HAP-1 (cell line): ENCODE measurements around the gene PANK2.
"Not testable (repeated sequence)": the region's sequence is repeated elsewhere in the genome, so short reads cannot be mapped to it uniquely, and the experiment has no call there.

Experiments
- DNase-seq, 2 experiments: peaks; one replicate each; pipeline ENCODE4 v3.0.0-alpha.2; 2016 to 2020; ENCODE audit warnings: low spot score in 2 of 2
- H3K27me3 ChIP-seq: fragments of 250-450 bp; sonication (Bioruptor Pico); 2 replicates; pipeline ENCODE4 v1.5.1; 2020; ENCODE audit warnings: low read depth, mild to moderate bottlenecking, moderate library complexity
- H3K36me3 ChIP-seq: fragments of 250-450 bp; sonication (Bioruptor Pico); replicated peaks from 2 replicates; pipeline ENCODE4 v1.5.1; 2020; ENCODE audit warnings: mild to moderate bottlenecking
- H3K4me1 ChIP-seq: fragments of 250-450 bp; sonication (Bioruptor Pico); 2 replicates; pipeline ENCODE4 v1.5.1; 2020; ENCODE audit warnings: mild to moderate bottlenecking
- H3K4me3 ChIP-seq: fragments of 250-450 bp; sonication (Bioruptor Pico); 2 replicates; pipeline ENCODE4 v1.5.1; 2020; ENCODE audit warnings: mild to moderate bottlenecking, moderate library complexity
- H3K9me3 ChIP-seq: fragments of 250-450 bp; sonication (Bioruptor Pico); 2 replicates; pipeline ENCODE4 v1.5.1; 2020; ENCODE audit warnings: mild to moderate bottlenecking, moderate library complexity
- in situ Hi-C: fragments of 300-500 bp; cut with MboI; formaldehyde crosslinking; loops from 3 replicates; pipeline ENCODE4 v1.14.3; 2020; ENCODE audit warnings: low sequenced_read_pairs, inconsistent platforms, mixed read lengths

The PANK2 gene

DNA sequence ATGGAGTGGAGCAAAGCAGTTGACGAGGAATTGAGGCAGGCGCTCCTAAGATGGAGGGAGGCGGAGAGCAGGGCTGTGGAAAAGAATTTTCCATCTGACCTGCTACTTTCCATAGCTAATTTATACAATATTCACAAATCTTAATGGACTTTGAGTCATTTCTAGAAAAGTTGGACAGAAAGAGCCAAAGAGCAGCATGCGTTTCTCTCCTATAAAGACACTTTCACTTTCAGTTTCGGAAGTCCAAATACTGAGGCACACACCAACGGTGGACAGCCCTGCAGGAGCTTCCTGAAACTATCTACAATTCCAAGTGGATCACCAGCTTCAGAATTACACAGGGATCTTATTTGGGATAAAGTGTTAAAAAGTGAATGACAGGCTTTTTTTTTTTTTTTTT, 43.5 kb downstream of the PANK2 start:
- no peaks in the 10 kb centered on the region for H3K9me3 ChIP-seq
- in situ Hi-C loops, result no loop called here

DNA sequence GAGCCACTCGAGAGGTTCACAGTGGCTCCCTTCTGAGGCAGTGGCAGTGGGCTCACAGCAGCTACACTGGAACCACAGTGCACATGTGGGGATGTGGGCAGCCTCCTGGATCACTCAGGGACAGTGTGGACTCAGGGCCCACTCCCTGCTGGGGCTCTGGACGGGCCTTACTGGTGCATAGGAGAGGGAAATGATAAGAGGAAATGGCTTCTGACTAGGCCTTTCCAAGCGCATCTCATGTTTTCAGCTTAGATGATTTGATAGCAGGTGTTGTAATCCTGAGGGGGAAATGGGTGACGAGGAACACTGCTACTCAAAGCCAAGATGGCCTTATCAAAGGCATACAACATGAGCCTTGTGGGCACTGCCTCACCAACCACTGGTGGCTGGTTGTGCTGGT, 44.0 kb downstream of the PANK2 start:
- in situ Hi-C loops, result no loop called here
- H3K27me3 ChIP-seq, result no peaks in the 10 kb centered on the region
- no peak for DNase-seq
- H3K36me3 ChIP-seq, result no peaks in the 10 kb centered on the region
- no peaks in the 10 kb centered on the region for H3K9me3 ChIP-seq
- H3K4me1 ChIP-seq, result no peaks in the 10 kb centered on the region
- H3K4me3 ChIP-seq, result no peak overlapping the region

More for the DNA sequence above, 43.5 kb downstream of the PANK2 start:
- no peaks in the 10 kb centered on the region for H3K27me3 ChIP-seq
- no peaks in the 10 kb centered on the region for H3K4me1 ChIP-seq
- H3K4me3 ChIP-seq, result no peak overlapping the region
- no peaks in the 10 kb centered on the region for H3K36me3 ChIP-seq
- no peak for DNase-seq

DNA sequence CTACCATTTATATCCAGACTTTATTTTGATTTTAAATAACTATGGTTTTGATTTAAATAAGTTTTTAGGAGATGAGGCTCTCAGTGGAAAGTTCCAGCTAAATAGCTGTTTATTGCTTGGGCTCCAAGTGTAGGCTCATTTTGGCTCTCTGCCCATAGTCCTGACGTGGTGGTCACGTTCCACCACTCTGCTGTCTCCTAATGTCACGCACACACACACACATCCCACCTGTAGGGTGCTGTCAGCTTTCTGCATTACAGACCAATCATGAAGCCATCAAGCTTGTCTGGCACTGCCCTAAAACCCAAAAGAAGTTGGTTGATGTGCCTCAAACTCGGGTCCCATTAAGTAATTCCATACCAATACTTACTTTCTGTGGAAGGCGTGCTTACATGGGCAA, 45.4 kb downstream of the PANK2 start:
- DNase-seq, result no peak
- H3K27me3 ChIP-seq, result no peaks in the 10 kb centered on the region
- no peaks in the 10 kb centered on the region for H3K9me3 ChIP-seq
- in situ Hi-C loops, result no loop called here
- no peaks in the 10 kb centered on the region for H3K36me3 ChIP-seq
- H3K4me1 ChIP-seq, result no peaks in the 10 kb centered on the region
- H3K4me3 ChIP-seq, result no peak overlapping the region

DNA sequence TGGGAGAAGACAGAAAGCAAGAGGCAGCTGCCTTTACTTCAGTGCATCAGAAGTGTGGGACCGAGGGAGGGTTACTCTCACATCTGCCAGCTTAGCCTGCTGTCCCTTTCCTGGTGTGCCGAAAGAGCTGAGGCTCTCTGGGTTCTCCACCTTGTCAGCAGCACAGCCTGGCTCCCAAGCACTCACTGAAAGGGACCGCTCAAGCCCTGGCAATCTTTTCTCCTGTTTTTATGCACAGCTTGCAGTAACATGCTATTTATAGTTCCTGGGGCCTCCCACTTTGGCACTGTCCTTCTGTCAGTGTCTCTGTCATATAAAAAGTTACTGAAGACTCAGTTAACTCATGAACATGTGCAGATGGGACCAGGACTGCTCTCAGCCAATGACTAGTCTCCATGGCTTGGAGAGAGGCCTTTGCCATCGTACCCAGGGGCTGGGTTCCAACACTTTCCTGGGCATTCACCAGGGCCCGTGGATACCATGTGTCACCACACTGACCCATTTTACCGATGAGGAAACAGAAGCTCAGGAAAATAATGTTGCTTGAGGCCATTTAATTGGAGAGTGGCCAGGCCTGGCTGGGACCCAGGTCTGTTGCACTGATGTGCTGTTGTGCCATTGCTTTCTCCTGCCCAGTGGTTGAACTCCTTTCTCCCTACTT, 46.2 kb downstream of the PANK2 start:
- in situ Hi-C loops, result no loop called here
- no peaks in the 10 kb centered on the region for H3K4me1 ChIP-seq
- no peak for DNase-seq
- H3K27me3 ChIP-seq, result no peaks in the 10 kb centered on the region
- H3K4me3 ChIP-seq, result no peak overlapping the region
- H3K9me3 ChIP-seq, result no peaks in the 10 kb centered on the region
- H3K36me3 ChIP-seq, result no peaks in the 10 kb centered on the region

DNA sequence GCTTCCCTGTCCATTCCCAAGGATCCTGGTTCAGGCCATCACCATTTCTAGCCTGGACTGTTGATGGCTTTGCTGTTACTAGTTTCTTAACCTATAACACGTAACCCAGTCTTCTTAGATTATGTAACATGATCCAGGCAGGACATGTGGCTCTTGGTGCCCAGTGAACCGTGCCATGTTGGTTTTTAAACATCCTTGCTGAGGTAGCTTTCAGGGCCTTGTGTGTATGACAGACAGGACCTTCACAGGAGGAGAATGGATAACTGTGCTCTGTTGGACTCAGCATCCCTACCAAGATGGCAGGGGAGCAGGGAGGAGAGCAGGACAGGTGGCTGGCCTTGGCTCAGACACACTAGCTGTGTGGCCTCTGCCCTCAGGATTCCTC, 46.8 kb downstream of the PANK2 start:
- no peaks in the 10 kb centered on the region for H3K4me1 ChIP-seq
- no peaks in the 10 kb centered on the region for H3K27me3 ChIP-seq
- in situ Hi-C loops, result no loop called here
- H3K4me3 ChIP-seq, result no peak overlapping the region
- H3K9me3 ChIP-seq, result no peaks in the 10 kb centered on the region
- DNase-seq, result no peak
- H3K36me3 ChIP-seq, result no peaks in the 10 kb centered on the region

- in situ Hi-C loops, result no loop called here
- Histone ChIP-seq H3K27me3 (no peaks in the 10 kb centered on the region), H3K9me3 (no peaks in the 10 kb centered on the region), H3K4me1 (no peaks in the 10 kb centered on the region), H3K36me3 (no peaks in the 10 kb centered on the region), H3K4me3 (no peak overlapping the region)
- DNase-seq, result no peak
Measured at GRCh38 chr20:3937618-3938017, 48.4 kb downstream of the PANK2 start.

- in situ Hi-C loops, result no loop called here
- DNase-seq, result no peak
- Histone ChIP-seq H3K4me1 (no peaks in the 10 kb centered on the region), H3K27me3 (no peaks in the 10 kb centered on the region), H3K4me3 (no peak overlapping the region), H3K9me3 (no peaks in the 10 kb centered on the region), H3K36me3 (no peaks in the 10 kb centered on the region)
Measured at GRCh38 chr20:3940905-3941304, 51.7 kb downstream of the PANK2 start.

DNA sequence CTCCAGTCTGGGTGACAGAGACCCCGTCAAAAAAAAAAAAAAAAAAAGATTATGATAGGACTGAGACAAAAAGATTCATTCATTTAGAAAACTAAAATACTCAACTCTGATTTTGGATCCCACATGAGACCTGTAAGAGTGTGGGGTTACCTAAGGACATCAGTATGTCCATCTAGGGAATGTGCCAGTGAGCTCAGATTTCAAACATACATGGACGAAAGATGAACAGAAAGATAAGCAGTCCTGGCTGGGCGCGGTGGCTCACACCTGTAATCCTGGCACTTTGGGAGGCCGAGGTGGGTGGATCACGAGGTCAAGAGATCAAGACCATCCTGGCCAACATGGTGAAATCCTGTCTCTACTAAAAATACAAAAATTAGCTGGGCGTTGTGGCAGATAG, 57.5 kb downstream of the PANK2 start:
- DNase-seq, in situ Hi-C loops, H3K27me3 ChIP-seq, H3K36me3 ChIP-seq, H3K4me1 ChIP-seq, H3K9me3 ChIP-seq, H3K4me3 ChIP-seq: not testable (repeated sequence)

DNA sequence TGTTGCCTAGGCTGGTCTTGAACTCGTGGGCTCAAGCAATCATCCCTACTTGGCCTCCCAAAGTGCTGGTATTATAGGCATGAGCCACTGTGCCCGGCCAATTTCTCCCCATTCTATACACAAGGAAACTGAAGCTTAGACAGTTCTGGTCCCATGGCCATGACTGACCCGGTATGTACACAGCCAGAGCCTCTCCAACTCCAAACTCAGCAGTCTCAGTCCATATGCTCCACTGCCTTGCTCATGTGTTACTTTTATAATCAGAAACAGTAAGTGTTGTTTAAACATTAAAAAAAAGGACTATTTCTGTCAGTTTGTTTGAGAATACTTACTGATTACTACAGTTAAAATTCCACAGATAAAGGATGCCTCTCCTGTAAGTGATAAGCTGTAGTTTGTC, 75.5 kb downstream of the PANK2 start:
- no peaks in the 10 kb centered on the region for H3K36me3 ChIP-seq

DNA sequence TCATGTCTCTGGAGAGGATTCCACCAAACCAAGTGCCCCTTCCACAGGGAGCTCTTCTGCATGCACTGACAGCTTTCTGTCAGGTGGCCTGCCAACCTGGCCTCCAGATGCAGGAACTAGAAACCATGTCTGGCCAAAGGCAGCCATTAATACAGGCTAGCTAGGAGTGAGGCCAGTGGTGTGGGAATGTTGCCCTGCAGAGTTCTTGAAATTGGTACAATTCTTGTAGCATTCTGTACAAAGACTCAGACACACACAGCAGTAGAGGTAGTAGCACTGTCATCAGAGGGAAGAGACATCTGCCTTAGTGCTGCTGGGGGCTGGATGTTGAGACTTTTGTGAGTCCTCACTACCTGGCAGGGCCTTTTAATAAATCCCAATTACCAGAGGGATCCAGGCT, 77.4 kb downstream of the PANK2 start:
- Histone ChIP-seq H3K4me3 (no peak overlapping the region), H3K27me3 (no peaks in the 10 kb centered on the region), H3K4me1 (no peaks in the 10 kb centered on the region), H3K9me3 (no peaks in the 10 kb centered on the region), H3K36me3 (no peaks in the 10 kb centered on the region)
- DNase-seq, result no peak
- in situ Hi-C loops, result no loop called here

More for the DNA sequence above, 75.5 kb downstream of the PANK2 start:
- in situ Hi-C loops, result no loop called here
- no peak overlapping the region for H3K4me3 ChIP-seq
- no peaks in the 10 kb centered on the region for H3K27me3 ChIP-seq
- H3K4me1 ChIP-seq, result no peaks in the 10 kb centered on the region
- DNase-seq, result no peak
- H3K9me3 ChIP-seq, result no peaks in the 10 kb centered on the region

- Histone ChIP-seq H3K4me3 (no peak overlapping the region), H3K9me3 (no peaks in the 10 kb centered on the region), H3K36me3 (no peaks in the 10 kb centered on the region), H3K27me3 (no peaks in the 10 kb centered on the region), H3K4me1 (peaks cover 4% of the 10 kb centered on the region; the same call in 1 of the 2 replicates)
- DNase-seq, result no peak
- in situ Hi-C loops, result no loop called here
Measured at GRCh38 chr20:3970016-3970415, 80.8 kb downstream of the PANK2 start.

GRCh38 chr20:3971145-3971544, 82.0 kb downstream of the PANK2 start:
- H3K4me1 ChIP-seq, result peaks cover 4% of the 10 kb centered on the region; the same call in 1 of the 2 replicates
- H3K9me3 ChIP-seq, result no peaks in the 10 kb centered on the region
- in situ Hi-C loops, result no loop called here
- no peak overlapping the region for H3K4me3 ChIP-seq
- no peaks in the 10 kb centered on the region for H3K36me3 ChIP-seq
- no peaks in the 10 kb centered on the region for H3K27me3 ChIP-seq
- DNase-seq, result no peak

DNA sequence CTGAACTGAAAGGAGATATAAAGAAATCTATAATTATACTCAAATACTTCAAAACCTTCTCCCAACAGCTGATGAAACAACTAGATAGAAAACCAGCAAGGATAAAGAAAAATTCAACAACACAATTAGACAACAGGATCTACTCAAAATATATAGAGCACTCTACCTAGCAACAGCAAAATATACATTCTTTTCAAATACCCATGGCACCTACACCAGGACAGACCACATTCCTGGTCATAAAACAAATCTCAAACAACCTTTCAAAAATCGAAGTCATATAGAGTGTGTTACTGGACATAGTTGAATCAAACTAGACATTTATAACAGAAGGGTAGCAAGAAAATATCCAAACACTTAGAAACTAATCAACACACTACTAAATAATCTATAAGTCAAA, 83.0 kb downstream of the PANK2 start:
- DNase-seq, result no peak
- no peak overlapping the region for H3K4me3 ChIP-seq
- no peaks in the 10 kb centered on the region for H3K36me3 ChIP-seq
- peaks cover 4% of the 10 kb centered on the region; the same call in 1 of the 2 replicates for H3K4me1 ChIP-seq
- in situ Hi-C loops, result no loop called here
- H3K9me3 ChIP-seq, result no peaks in the 10 kb centered on the region
- no peaks in the 10 kb centered on the region for H3K27me3 ChIP-seq

DNA sequence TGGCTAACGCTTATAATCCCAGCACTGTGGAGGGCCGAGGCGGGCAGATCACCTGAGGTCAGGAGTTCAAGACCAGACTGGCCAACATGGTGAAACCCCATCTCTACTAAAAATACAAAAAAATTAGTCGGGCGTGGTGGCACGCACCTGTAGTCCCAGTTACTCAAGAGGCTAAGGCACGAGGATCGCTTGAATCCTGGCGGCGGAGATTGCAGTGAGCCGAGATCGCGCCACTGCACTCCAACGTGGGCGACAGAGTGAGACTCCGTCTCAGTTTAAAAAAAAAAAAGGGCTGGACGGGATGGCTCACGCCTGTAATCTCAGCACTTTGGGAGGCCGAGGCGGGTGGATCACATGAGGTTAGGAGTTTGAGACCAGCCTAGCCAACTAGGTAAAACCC, 83.4 kb downstream of the PANK2 start:
- in situ Hi-C loops, DNase-seq: not testable (repeated sequence)

GRCh38 chr20:3973705-3974104, 84.5 kb downstream of the PANK2 start:
- in situ Hi-C loops, result no loop called here
- Histone ChIP-seq H3K9me3 (no peaks in the 10 kb centered on the region), H3K36me3 (no peaks in the 10 kb centered on the region), H3K27me3 (no peaks in the 10 kb centered on the region), H3K4me1 (peaks cover 4% of the 10 kb centered on the region; the same call in 1 of the 2 replicates), H3K4me3 (no peak overlapping the region)
- no peak for DNase-seq

More for the DNA sequence above, 83.4 kb downstream of the PANK2 start:
- H3K4me1 ChIP-seq, H3K36me3 ChIP-seq, H3K4me3 ChIP-seq, H3K27me3 ChIP-seq, H3K9me3 ChIP-seq: not testable (repeated sequence)
